CD14-positive monocyte (primary cell): ENCODE data around the gene KRT73. TPM values are rescaled to one million over a fixed set of nuclear protein-coding genes. Genes with fewer than 3 reads are reported as not detected.

Experiments
- DNase-seq, 3 donors: peaks; one replicate each; pipeline ENCODE4 v3.0.0-alpha.2; 2011 to 2022
- H2AFZ ChIP-seq: 2 replicates; pipeline ENCODE4 v1.6.0; 2012; ENCODE audit warnings: mild to moderate bottlenecking, low read depth, low read length, inconsistent platforms; ENCODE audit not compliant: insufficient read depth, poor library complexity, severe bottlenecking
- H3K27ac ChIP-seq, 2 donors: 1 replicate in 1 of 2; 2 replicates in 1 of 2; pipeline ENCODE4 v1.5.1; 2012 to 2013; ENCODE audit warnings: low read length in 2 of 2, control low read depth in 1 of 2, inconsistent platforms in 1 of 2, low read depth in 1 of 2, mild to moderate bottlenecking in 1 of 2
- H3K27me3 ChIP-seq, 2 donors: one replicate each; pipeline versions ENCODE4 v1.6.0 to v1.6.1; 2011 to 2013; ENCODE audit warnings: low read length in 2 of 2; ENCODE audit not compliant: control insufficient read depth in 2 of 2, insufficient read depth in 2 of 2
- H3K36me3 ChIP-seq, 2 donors: replicated peaks in 1 of 2; 1 replicate in 1 of 2; 2 replicates in 1 of 2; pipeline versions ENCODE4 v1.5.1 to v1.6.1; 2012 to 2013; ENCODE audit warnings: low read length in 2 of 2, control low read depth in 1 of 2, inconsistent platforms in 1 of 2, mild to moderate bottlenecking in 1 of 2; ENCODE audit not compliant: insufficient read depth in 2 of 2, control insufficient read depth in 1 of 2
- H3K4me1 ChIP-seq, 2 donors: 1 replicate in 1 of 2; 2 replicates in 1 of 2; pipeline versions ENCODE4 v1.5.1 to v1.6.1; 2012 to 2013; ENCODE audit warnings: low read length in 2 of 2, control low read depth in 1 of 2, inconsistent platforms in 1 of 2, mild to moderate bottlenecking in 1 of 2, moderate library complexity in 1 of 2; ENCODE audit not compliant: insufficient read depth in 2 of 2, control insufficient read depth in 1 of 2
- H3K4me2 ChIP-seq: replicated peaks from 2 replicates; pipeline ENCODE3; 2012; ENCODE audit warnings: low read length, moderate library complexity, mild to moderate bottlenecking; ENCODE audit not compliant: poor library complexity, severe bottlenecking; ENCODE audit errors: extremely low read depth
- H3K4me3 ChIP-seq, 3 experiments: fragments of 200-600 bp in 1 of 3; sonication (generic) in 1 of 3; replicated peaks in 1 of 3; 1 replicate in 2 of 3; 2 replicates in 1 of 3; pipeline ENCODE4 v1.5.1; 2011 to 2013; ENCODE audit warnings: low read length in 3 of 3, mild to moderate bottlenecking in 3 of 3, control low read depth in 2 of 3, low read depth in 2 of 3, inconsistent platforms in 1 of 3, moderate library complexity in 1 of 3
- H3K79me2 ChIP-seq: 2 replicates; pipeline ENCODE4 v1.6.0; 2012; ENCODE audit warnings: mild to moderate bottlenecking, control low read depth, inconsistent platforms, low read length, moderate library complexity; ENCODE audit not compliant: insufficient read depth
- H3K9ac ChIP-seq: 2 replicates; pipeline ENCODE4 v1.6.0; 2017; ENCODE audit warnings: low read length, mild to moderate bottlenecking; ENCODE audit not compliant: insufficient read depth, poor library complexity, severe bottlenecking
- H3K9me3 ChIP-seq, 2 donors: replicated peaks in 1 of 2; 1 replicate in 1 of 2; 2 replicates in 1 of 2; pipeline versions ENCODE4 v1.5.1 to v1.6.1; 2012 to 2013; ENCODE audit warnings: low read length in 2 of 2, control low read depth in 1 of 2; ENCODE audit not compliant: control insufficient read depth in 1 of 2, insufficient read depth in 1 of 2
- H4K20me1 ChIP-seq: 2 replicates; pipeline ENCODE4 v1.6.0; 2012; ENCODE audit warnings: mild to moderate bottlenecking, low read length, control low read depth, moderate library complexity; ENCODE audit not compliant: insufficient read depth
- H3K27ac Mint-ChIP-seq, 7 donors: one replicate each; pipeline ENCODE4 v1.8.0; 2020; ENCODE audit warnings: mild to moderate bottlenecking in 7 of 7, mixed read lengths in 7 of 7, moderate library complexity in 6 of 7, inconsistent platforms in 2 of 7
- H3K27me3 Mint-ChIP-seq, 3 donors: one replicate each; pipeline ENCODE4 v1.8.0; 2021 to 2022; ENCODE audit warnings: low read depth in 3 of 3, mild to moderate bottlenecking in 3 of 3, mixed read lengths in 3 of 3, moderate library complexity in 3 of 3, inconsistent platforms in 1 of 3
- H3K36me3 Mint-ChIP-seq, 2 donors: one replicate each; pipeline ENCODE4 v1.8.0; 2020; ENCODE audit warnings: mixed read lengths in 2 of 2, inconsistent platforms in 1 of 2, mild to moderate bottlenecking in 1 of 2
- H3K4me1 Mint-ChIP-seq: one replicate; pipeline ENCODE4 v1.8.0; 2020; ENCODE audit warnings: mild to moderate bottlenecking, mixed read lengths
- H3K4me3 Mint-ChIP-seq, 2 donors: one replicate each; pipeline ENCODE4 v1.8.0; 2020; ENCODE audit warnings: mild to moderate bottlenecking in 2 of 2, mixed read lengths in 2 of 2, moderate library complexity in 1 of 2
- H3K9me3 Mint-ChIP-seq, 7 donors: one replicate each; pipeline ENCODE4 v1.8.0; 2020 to 2022; ENCODE audit warnings: mixed read lengths in 7 of 7, mild to moderate bottlenecking in 6 of 7, moderate library complexity in 6 of 7, inconsistent platforms in 2 of 7
- WGBS: methylation state at CpG from one replicate; pipeline ENCODE4 v1.1.5; 2013; ENCODE audit warnings: missing lambda C conversion rate; ENCODE audit not compliant: insufficient coverage; 5-methylcytosine and 5-hydroxymethylcytosine counted together
- intact Hi-C, 2 donors: fragments of 100-400 bp; cut with micrococcal nuclease; formaldehyde crosslinking; loops; one replicate each; pipeline versions ENCODE4 v1.15.0 to v1.15.1; 2023
- polyA plus RNA-seq, 3 donors: library from polyadenylated mRNA; depleted of rRNA in 1 of 3; unstranded in 2 of 3; stranded (reverse) in 1 of 3; fragments of 300-500 nt in 2 of 3; fragments of >200 nt in 1 of 3; fragmentation: Illumina TruSeq in 2 of 3; gene quantifications; 1 replicate in 2 of 3; 2 replicates in 1 of 3; pipeline ENCODE4 v1.2.3, GENCODE V29; 2012 to 2021
- TF ChIP-seq, protein P1 (sequence below): fragments of 200-600 bp; IDR thresholded peaks from one replicate; pipeline ENCODE4 v1.8.0; 2022; ENCODE audit warnings: antibody characterized with exemption, mild to moderate bottlenecking

KRT73 gene
- polyA plus RNA-seq, 3 donors: not detected

GRCh38 chr12:52570511-52570910, 47.8 kb downstream of the KRT73 start:
- no peaks in the 10 kb centered on the region for H3K27me3 ChIP-seq
- H3K9me3 Mint-ChIP-seq: no peaks in the 10 kb centered on the region
- TF ChIP-seq, protein P1, sequence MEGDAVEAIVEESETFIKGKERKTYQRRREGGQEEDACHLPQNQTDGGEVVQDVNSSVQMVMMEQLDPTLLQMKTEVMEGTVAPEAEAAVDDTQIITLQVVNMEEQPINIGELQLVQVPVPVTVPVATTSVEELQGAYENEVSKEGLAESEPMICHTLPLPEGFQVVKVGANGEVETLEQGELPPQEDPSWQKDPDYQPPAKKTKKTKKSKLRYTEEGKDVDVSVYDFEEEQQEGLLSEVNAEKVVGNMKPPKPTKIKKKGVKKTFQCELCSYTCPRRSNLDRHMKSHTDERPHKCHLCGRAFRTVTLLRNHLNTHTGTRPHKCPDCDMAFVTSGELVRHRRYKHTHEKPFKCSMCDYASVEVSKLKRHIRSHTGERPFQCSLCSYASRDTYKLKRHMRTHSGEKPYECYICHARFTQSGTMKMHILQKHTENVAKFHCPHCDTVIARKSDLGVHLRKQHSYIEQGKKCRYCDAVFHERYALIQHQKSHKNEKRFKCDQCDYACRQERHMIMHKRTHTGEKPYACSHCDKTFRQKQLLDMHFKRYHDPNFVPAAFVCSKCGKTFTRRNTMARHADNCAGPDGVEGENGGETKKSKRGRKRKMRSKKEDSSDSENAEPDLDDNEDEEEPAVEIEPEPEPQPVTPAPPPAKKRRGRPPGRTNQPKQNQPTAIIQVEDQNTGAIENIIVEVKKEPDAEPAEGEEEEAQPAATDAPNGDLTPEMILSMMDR: no peak
- no peak overlapping the region for H3K27ac ChIP-seq
- H3K27me3 Mint-ChIP-seq: peaks cover 2 to 7% (median 3%) of the 10 kb centered on the region in 3 donors
- no peaks in the 10 kb centered on the region for H3K36me3 Mint-ChIP-seq
- no peaks in the 10 kb centered on the region for H3K4me1 ChIP-seq
- no peak for DNase-seq
- H3K4me1 Mint-ChIP-seq: no peaks in the 10 kb centered on the region
- H3K27ac Mint-ChIP-seq: no peak overlapping the region
- no peaks in the 10 kb centered on the region for H3K79me2 ChIP-seq
- H3K36me3 ChIP-seq: no peaks in the 10 kb centered on the region
- no peak overlapping the region for H3K4me3 ChIP-seq
- 94% methylated on average over 9 of the region's 10 CpGs for WGBS
- no peak overlapping the region for H3K4me3 Mint-ChIP-seq
- H2AFZ ChIP-seq: no peak overlapping the region
- H4K20me1 ChIP-seq: no peaks in the 10 kb centered on the region
- H3K9ac ChIP-seq: no peak overlapping the region
- intact Hi-C loops: no loop called here
- no peak overlapping the region for H3K4me2 ChIP-seq
- H3K9me3 ChIP-seq: no peaks in the 10 kb centered on the region

DNA sequence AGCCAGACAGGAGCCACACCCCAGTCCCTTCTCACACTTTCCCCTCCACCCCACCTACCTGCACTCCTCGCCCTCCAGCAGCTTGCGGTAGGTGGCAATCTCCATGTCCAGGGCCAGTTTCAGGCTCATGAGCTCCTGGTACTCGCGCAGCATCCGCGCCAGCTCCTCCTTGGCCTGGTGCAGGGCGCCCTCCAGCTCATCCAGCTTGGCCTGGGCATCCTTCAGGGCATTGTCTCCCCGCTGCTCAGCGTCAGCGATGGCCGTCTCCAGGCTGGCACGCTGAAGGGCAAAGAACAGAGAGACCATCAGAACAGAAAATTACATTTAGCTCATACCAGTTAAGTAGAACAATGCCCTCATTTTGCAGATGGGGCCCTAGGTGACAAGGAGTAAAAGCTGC, 50.2 kb downstream of the KRT73 start:
- Histone ChIP-seq H4K20me1 (no peaks in the 10 kb centered on the region), H3K27ac (no peak overlapping the region), H3K4me3 (no peak overlapping the region), H3K9ac (no peak overlapping the region), H3K4me2 (no peak overlapping the region), H3K36me3 (no peaks in the 10 kb centered on the region), H2AFZ (no peak overlapping the region), H3K27me3 (peaks cover 2 to 4% of the 10 kb centered on the region in 2 donors), H3K9me3 (no peaks in the 10 kb centered on the region), H3K4me1 (no peaks in the 10 kb centered on the region), H3K79me2 (no peaks in the 10 kb centered on the region)
- 94% methylated on average over 10 of the region's 12 CpGs for WGBS
- H3K27ac Mint-ChIP-seq: no peak overlapping the region
- DNase-seq: no peak
- H3K4me3 Mint-ChIP-seq: no peak overlapping the region
- TF ChIP-seq, protein P1: no peak
- no peaks in the 10 kb centered on the region for H3K9me3 Mint-ChIP-seq
- H3K36me3 Mint-ChIP-seq: no peaks in the 10 kb centered on the region
- peaks cover 5 to 9% (median 7%) of the 10 kb centered on the region in 3 donors for H3K27me3 Mint-ChIP-seq
- no peaks in the 10 kb centered on the region for H3K4me1 Mint-ChIP-seq
- intact Hi-C loops: no loop called here
